Endothelial cell (in vitro differentiated cells): Measurements from ENCODE around the gene OTUD3. TPM values are rescaled to one million over a fixed set of nuclear protein-coding genes. Genes with fewer than 3 reads are reported as not detected.

ENCODE experiments used
- DNase-seq: peaks from one replicate; pipeline ENCODE4 v3.0.0; 2021; ENCODE audit warnings: low spot score
- H3K27ac Mint-ChIP-seq: one replicate; pipeline ENCODE4 v1.8.0; 2021; ENCODE audit warnings: mixed read lengths, inconsistent platforms; ENCODE audit not compliant: unreplicated experiment
- H3K27me3 Mint-ChIP-seq: one replicate; pipeline ENCODE4 v1.8.0; 2021; ENCODE audit warnings: mild to moderate bottlenecking, moderate library complexity, mixed read lengths, inconsistent platforms; ENCODE audit not compliant: unreplicated experiment
- H3K36me3 Mint-ChIP-seq: one replicate; pipeline ENCODE4 v1.8.0; 2021; ENCODE audit warnings: mild to moderate bottlenecking, low read depth, mixed read lengths, inconsistent platforms; ENCODE audit not compliant: unreplicated experiment
- H3K4me1 Mint-ChIP-seq: one replicate; pipeline ENCODE4 v1.8.0; 2021; ENCODE audit warnings: mild to moderate bottlenecking, mixed read lengths, inconsistent platforms; ENCODE audit not compliant: unreplicated experiment
- H3K4me3 Mint-ChIP-seq: one replicate; pipeline ENCODE4 v1.8.0; 2021; ENCODE audit warnings: mild to moderate bottlenecking, mixed read lengths, inconsistent platforms; ENCODE audit not compliant: unreplicated experiment
- H3K9me3 Mint-ChIP-seq: one replicate; pipeline ENCODE4 v1.8.0; 2021; ENCODE audit warnings: mixed read lengths, inconsistent platforms; ENCODE audit not compliant: unreplicated experiment
- CTCF ChIP-seq: fragments of 200-600 bp; sonication (generic); IDR thresholded peaks from one replicate; pipeline ENCODE4 v1.5.0; 2021; ENCODE audit warnings: antibody characterized with exemption; ENCODE audit not compliant: unreplicated experiment
- total RNA-seq: library from RNA; stranded (reverse); fragmentation: NEBNext Ultra II Directional; extraction: Animal tissue kit (Norgen Biotek cat#: 25700); gene quantifications from one replicate; pipeline ENCODE4 v1.2.1, GENCODE V29; 2021; ENCODE audit not compliant: unreplicated experiment

The OTUD3 gene
- total RNA-seq, 1 donor from 2014 or later, result 12.1 TPM

DNA sequence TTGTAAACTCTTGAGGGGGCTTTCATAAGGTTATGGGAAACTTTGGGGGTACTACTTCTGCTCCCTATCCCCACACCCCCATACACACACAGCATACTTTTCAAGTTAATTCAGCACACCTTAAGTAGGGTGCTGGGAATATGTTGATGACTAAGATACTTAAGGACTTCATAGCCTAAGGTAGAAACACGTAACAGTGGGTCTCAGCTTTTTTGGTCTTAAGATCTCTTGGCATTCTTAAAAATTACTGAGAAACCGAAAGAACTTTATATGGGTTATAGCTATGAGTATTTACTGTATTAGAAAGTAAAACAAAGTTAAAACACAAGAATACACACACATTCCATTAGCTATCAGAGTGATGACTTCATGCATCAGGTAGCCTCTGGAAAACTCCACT is 2.1 kb downstream of the OTUD3 start:
- Mint-ChIP-seq H3K27ac (no peak overlapping the region), H3K4me1 (peaks cover 22% of the 10 kb centered on the region), H3K36me3 (peaks cover 5% of the 10 kb centered on the region), H3K9me3 (no peaks in the 10 kb centered on the region), H3K27me3 (peaks cover 3% of the 10 kb centered on the region), H3K4me3 (no peak overlapping the region)
- no peak for TF ChIP-seq CTCF
- DNase-seq, result no peak

DNA sequence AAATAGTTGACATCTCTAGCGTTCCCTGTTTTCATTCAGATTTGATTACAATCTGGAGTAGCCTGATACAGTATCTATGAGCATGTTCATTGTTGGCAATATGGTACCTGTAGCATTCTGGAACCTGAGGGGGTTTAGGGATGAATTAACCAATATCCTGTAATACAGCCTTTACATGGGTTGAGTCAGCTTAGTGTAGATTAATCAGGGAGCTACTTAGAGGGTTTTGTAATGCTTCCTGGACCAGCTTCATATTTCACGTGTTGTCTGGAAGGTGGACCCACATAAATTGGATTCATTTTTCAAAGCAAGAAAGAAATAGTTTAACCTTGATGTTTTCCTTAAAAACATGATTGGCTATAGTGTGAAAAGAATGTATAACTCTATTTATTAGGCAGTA is 3.6 kb downstream of the OTUD3 start:
- H3K36me3 Mint-ChIP-seq, result peaks cover 5% of the 10 kb centered on the region
- no peak overlapping the region for H3K4me3 Mint-ChIP-seq
- TF ChIP-seq CTCF, result no peak
- H3K9me3 Mint-ChIP-seq, result no peaks in the 10 kb centered on the region
- peaks cover 30% of the 10 kb centered on the region for H3K4me1 Mint-ChIP-seq
- no peak overlapping the region for H3K27ac Mint-ChIP-seq
- peaks cover 2% of the 10 kb centered on the region for H3K27me3 Mint-ChIP-seq
- DNase-seq, result no peak

- Mint-ChIP-seq H3K27ac (peak overlapping the region; percentile 28), H3K4me1 (peaks cover 26% of the 10 kb centered on the region), H3K4me3 (no peak overlapping the region), H3K27me3 (no peaks in the 10 kb centered on the region), H3K36me3 (peaks cover 17% of the 10 kb centered on the region), H3K9me3 (no peaks in the 10 kb centered on the region)
- no peak for DNase-seq
- TF ChIP-seq CTCF, result no peak
These were observed 5.9 kb downstream of the OTUD3 start for GRCh38 chr1:19888112-19888511.

GRCh38 chr1:19889656-19890055 is 7.5 kb downstream of the OTUD3 start:
- H3K4me1 Mint-ChIP-seq, result peaks cover 19% of the 10 kb centered on the region
- no peak for DNase-seq
- no peaks in the 10 kb centered on the region for H3K9me3 Mint-ChIP-seq
- H3K27me3 Mint-ChIP-seq, result no peaks in the 10 kb centered on the region
- peaks cover 18% of the 10 kb centered on the region for H3K36me3 Mint-ChIP-seq
- H3K4me3 Mint-ChIP-seq, result no peak overlapping the region
- H3K27ac Mint-ChIP-seq, result no peak overlapping the region
- TF ChIP-seq CTCF, result no peak

DNA sequence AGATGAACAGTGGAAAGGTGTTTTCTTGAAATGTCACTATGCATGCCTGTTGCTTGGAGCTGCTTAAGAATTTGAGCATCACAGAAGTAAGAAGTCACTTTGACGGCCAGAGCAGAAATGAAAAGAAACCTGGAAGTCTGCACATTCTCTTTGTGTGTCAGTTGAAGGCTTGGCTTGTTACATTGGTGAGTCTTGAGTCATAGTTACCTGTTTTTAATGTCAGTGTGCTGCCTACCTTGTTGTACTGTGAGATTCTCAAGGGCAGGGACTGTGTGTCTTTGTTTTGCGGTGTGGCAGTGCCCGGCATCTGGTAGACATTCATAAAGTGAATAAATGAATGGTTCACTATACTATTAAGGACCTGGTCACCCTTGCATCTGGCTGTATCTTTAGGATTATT is 9.9 kb downstream of the OTUD3 start:
- peaks cover 18% of the 10 kb centered on the region for H3K36me3 Mint-ChIP-seq

More for the DNA sequence above, 9.9 kb downstream of the OTUD3 start:
- no peak overlapping the region for H3K27ac Mint-ChIP-seq
- TF ChIP-seq CTCF, result no peak
- H3K9me3 Mint-ChIP-seq, result no peaks in the 10 kb centered on the region
- H3K27me3 Mint-ChIP-seq, result no peaks in the 10 kb centered on the region
- H3K4me1 Mint-ChIP-seq, result peaks cover 15% of the 10 kb centered on the region
- DNase-seq, result no peak
- H3K4me3 Mint-ChIP-seq, result no peak overlapping the region
